GM06990 (cell line): ENCODE results near the gene CDC42BPG.
"Not testable (repeated sequence)": the region's sequence is repeated elsewhere in the genome, so short reads cannot be mapped to it uniquely, and the experiment has no call there.

ENCODE experiments used
- DNase-seq: peaks from one replicate; pipeline ENCODE4 v3.0.0-alpha.2; 2011; ENCODE audit not compliant: insufficient read length; ENCODE audit errors: extremely low read depth
- H3K27me3 ChIP-seq: replicated peaks from 2 replicates; pipeline ENCODE4 v1.6.0; 2011; ENCODE audit warnings: low read length; ENCODE audit not compliant: control insufficient read depth, insufficient read depth
- H3K36me3 ChIP-seq: 2 replicates; pipeline ENCODE4 v1.5.1; 2011; ENCODE audit warnings: low read length; ENCODE audit not compliant: control insufficient read depth, insufficient read depth
- H3K4me3 ChIP-seq: replicated peaks from 2 replicates; pipeline ENCODE4 v1.5.1; 2011; ENCODE audit warnings: low read depth, mild to moderate bottlenecking, control low read depth, low read length
- CTCF ChIP-seq: IDR thresholded peaks from 2 replicates; pipeline ENCODE4 v1.5.1; 2011; ENCODE audit warnings: low read length, control low read depth, mild to moderate bottlenecking, inconsistent platforms; ENCODE audit not compliant: insufficient read depth, poor library complexity, severe bottlenecking

CDC42BPG gene

GRCh38 chr11:64827451-64827839 lies 17.0 kb downstream of the CDC42BPG start:
- Histone ChIP-seq H3K4me3 (no peak overlapping the region), H3K27me3 (no peaks in the 10 kb centered on the region; the same call in 1 of the 2 replicates), H3K36me3 (no peaks in the 10 kb centered on the region)
- TF ChIP-seq CTCF = no peak
- DNase-seq = no peak

GRCh38 chr11:64826578-64827450 lies 17.6 kb downstream of the CDC42BPG start:
- H3K36me3 ChIP-seq = no peaks in the 10 kb centered on the region
- no peak for DNase-seq
- H3K4me3 ChIP-seq = no peak overlapping the region
- no peaks in the 10 kb centered on the region; the same call in 1 of the 2 replicates for H3K27me3 ChIP-seq
- TF ChIP-seq CTCF = no peak

GRCh38 chr11:64826062-64826461 lies 18.4 kb downstream of the CDC42BPG start:
- TF ChIP-seq CTCF = no peak
- H3K36me3 ChIP-seq = no peaks in the 10 kb centered on the region
- no peak for DNase-seq
- H3K27me3 ChIP-seq = no peaks in the 10 kb centered on the region
- H3K4me3 ChIP-seq = no peak overlapping the region

- DNase-seq = no peak
- Histone ChIP-seq H3K36me3 (no peaks in the 10 kb centered on the region), H3K4me3 (no peak overlapping the region), H3K27me3 (no peaks in the 10 kb centered on the region)
- TF ChIP-seq CTCF = no peak
Observed at GRCh38 chr11:64823568-64824119, 20.8 kb downstream of the CDC42BPG start.

GRCh38 chr11:64817476-64817875 lies 27.0 kb downstream of the CDC42BPG start:
- no peak for DNase-seq
- Histone ChIP-seq H3K4me3 (no peak overlapping the region), H3K27me3 (no peaks in the 10 kb centered on the region), H3K36me3 (no peaks in the 10 kb centered on the region)
- TF ChIP-seq CTCF = no peak

- not testable (repeated sequence) for H3K36me3 ChIP-seq, DNase-seq, H3K4me3 ChIP-seq, H3K27me3 ChIP-seq
Observed at GRCh38 chr11:64815433-64815832, 29.0 kb downstream of the CDC42BPG start.
